Measurements from ENCODE around the gene CPNE9.
A peak's percentile ranks its signal among the peaks of the same experiment; 100 is the strongest.

The CPNE9 gene

GRCh38 chr3:9716801-9717555, 13.3 kb downstream of the CPNE9 start:
- no peak for DNase-seq (ENCODE audit: low read depth)

- no peak for DNase-seq (ENCODE audit: low read depth)
Observed at GRCh38 chr3:9717563-9717962, 13.9 kb downstream of the CPNE9 start.

- no peak for DNase-seq (ENCODE audit: low read depth)
Observed at GRCh38 chr3:9718118-9718517, 14.5 kb downstream of the CPNE9 start.

GRCh38 chr3:9721015-9721699, 17.5 kb downstream of the CPNE9 start:
- DNase-seq (ENCODE audit: low read depth) = no peak

GRCh38 chr3:9721700-9722060, 18.0 kb downstream of the CPNE9 start:
- DNase-seq (ENCODE audit: low read depth) = no peak

GRCh38 chr3:9725775-9726515, 22.3 kb downstream of the CPNE9 start:
- no peak for DNase-seq (ENCODE audit: low read depth)

GRCh38 chr3:9727041-9727595, 23.5 kb downstream of the CPNE9 start:
- no peak for DNase-seq (ENCODE audit: low read depth)

- no peak for DNase-seq (ENCODE audit: low read depth)
Observed at GRCh38 chr3:9727743-9728142, 24.1 kb downstream of the CPNE9 start.

- no peak for DNase-seq (ENCODE audit: low read depth)
Observed at GRCh38 chr3:9729419-9729818, 25.8 kb downstream of the CPNE9 start.

- no peak for DNase-seq (ENCODE audit: low read depth)
Observed at GRCh38 chr3:9730657-9731205, 27.1 kb downstream of the CPNE9 start.

GRCh38 chr3:9731206-9732079, 27.8 kb downstream of the CPNE9 start, which contains the start of gene BRPF1:
Gene BRPF1, plus strand, starts transcription at chr3:9731735. Its CDS starts 2,406 bp downstream, at chr3:9734141.
- DNase-seq (ENCODE audit: low read depth) = peak; percentile 100

GRCh38 chr3:9732080-9732739, 28.6 kb downstream of the CPNE9 start:
- DNase-seq (ENCODE audit: low read depth) = peak; percentile 32

- no peak for DNase-seq (ENCODE audit: low read depth)
Observed at GRCh38 chr3:9732740-9733115, 29.1 kb downstream of the CPNE9 start.

- DNase-seq (ENCODE audit: low read depth) = no peak
Observed at GRCh38 chr3:9736831-9737230, 33.2 kb downstream of the CPNE9 start.

- no peak for DNase-seq (ENCODE audit: low read depth)
Observed at GRCh38 chr3:9739181-9739580, 35.5 kb downstream of the CPNE9 start.

- DNase-seq (ENCODE audit: low read depth) = no peak
Observed at GRCh38 chr3:9742560-9742959, 38.9 kb downstream of the CPNE9 start.

GRCh38 chr3:9743548-9743947, 39.9 kb downstream of the CPNE9 start:
- no peak for DNase-seq (ENCODE audit: low read depth)

GRCh38 chr3:9744162-9744561, 40.5 kb downstream of the CPNE9 start:
- no peak for DNase-seq (ENCODE audit: low read depth)

- no peak for DNase-seq (ENCODE audit: low read depth)
Observed at GRCh38 chr3:9745521-9745920, 41.9 kb downstream of the CPNE9 start.

- peak; percentile 15 for DNase-seq (ENCODE audit: low read depth)
Observed at GRCh38 chr3:9746330-9746729, 42.7 kb downstream of the CPNE9 start.

- no peak for DNase-seq (ENCODE audit: low read depth)
Observed at GRCh38 chr3:9747267-9747666, 43.6 kb downstream of the CPNE9 start.
